ENCODE results near the gene ATP6V1F. TPM values are rescaled to one million over a fixed set of nuclear protein-coding genes. Genes with fewer than 3 reads are reported as not detected.

Gene ATP6V1F
- total and polyA plus RNA-seq, 11 donors = 91.6 to 198 (median 122) TPM

GRCh38 chr7:128889121-128889520, 26.5 kb downstream of the ATP6V1F start:
- 65 to 76% (median 68%) methylated on average over 8 of the region's 8 CpGs for WGBS, 4 donors
- H3K36me3 ChIP-seq = no peaks in the 10 kb centered on the region
- DNase-seq = peak in 2 of 5 donors; percentile 14 to 16
- H3K9me3 ChIP-seq = no peaks in the 10 kb centered on the region
- TF ChIP-seq POLR2A (IDR thresholded peaks at IDR 0.05) (no peak), CTCF (IDR thresholded peaks at IDR 0.05) (no peak)
- H3K4me3 ChIP-seq = no peak overlapping the region
- peaks cover 0 to 21% (median 13%) of the 10 kb centered on the region in 9 donors for H3K27me3 ChIP-seq
- no peak for ATAC-seq
- intact Hi-C loops (cut with DNase I) = loop anchor here in 2 of 10 donors (10.0 kb wide), 2 partner anchors 284 to 414 kb away; partner anchors contain the start of gene METTL2B (in 1 of the 2)
- peaks cover 0 to 11% (median 0%) of the 10 kb centered on the region in 12 donors for H3K4me1 ChIP-seq
- no peak overlapping the region for H3K27ac ChIP-seq

GRCh38 chr7:128890306-128891109, 27.9 kb downstream of the ATP6V1F start:
- ATAC-seq = peak in 2 of 4 donors; percentile 38 to 41
- Histone ChIP-seq H3K9me3 (no peaks in the 10 kb centered on the region), H3K27ac (no peak overlapping the region), H3K36me3 (no peaks in the 10 kb centered on the region), H3K4me3 (peak overlapping the region in 8 of 12 donors; percentile 21 to 46 (median 41)), H3K27me3 (peaks cover 0 to 21% (median 13%) of the 10 kb centered on the region in 9 donors), H3K4me1 (peaks cover 0 to 11% (median 0%) of the 10 kb centered on the region in 12 donors)
- WGBS, 4 donors = 21 to 35% (median 30%) methylated on average over 25 to 67 of the region's 67 CpGs
- intact Hi-C loops (cut with DNase I) = no loop called here
- DNase-seq = peak in 3 of 5 donors; percentile 27 to 73 (median 50)
- no peak for TF ChIP-seq POLR2A (IDR thresholded peaks at IDR 0.05)
- TF ChIP-seq CTCF (IDR thresholded peaks at IDR 0.05) = no peak

GRCh38 chr7:128891110-128891941, 28.7 kb downstream of the ATP6V1F start:
- H3K36me3 ChIP-seq = no peaks in the 10 kb centered on the region
- peak overlapping the region in 8 of 12 donors; percentile 21 to 46 (median 41) for H3K4me3 ChIP-seq
- intact Hi-C loops (cut with DNase I) = no loop called here
- H3K9me3 ChIP-seq = no peaks in the 10 kb centered on the region
- peak in 1 of 4 donors; percentile 8 for ATAC-seq
- peaks cover 0 to 21% (median 13%) of the 10 kb centered on the region in 9 donors for H3K27me3 ChIP-seq
- H3K4me1 ChIP-seq = peaks cover 0 to 11% (median 0%) of the 10 kb centered on the region in 12 donors
- H3K27ac ChIP-seq = no peak overlapping the region
- peak in 3 of 5 donors; percentile 19 to 59 (median 20) for DNase-seq
- 26 to 44% (median 31%) methylated on average over 26 to 41 of the region's 41 CpGs for WGBS, 4 donors
- TF ChIP-seq POLR2A (IDR thresholded peaks at IDR 0.05) (no peak), CTCF (IDR thresholded peaks at IDR 0.05) (no peak)

- WGBS, 4 donors = 80 to 89% (median 83%) methylated on average over 11 of the region's 11 CpGs
- ATAC-seq (no peak), DNase-seq (peak in 1 of 5 donors; percentile 9)
- Histone ChIP-seq H3K4me3 (no peak overlapping the region), H3K36me3 (no peaks in the 10 kb centered on the region), H3K27ac (no peak overlapping the region), H3K9me3 (no peaks in the 10 kb centered on the region), H3K27me3 (peaks cover 0 to 21% (median 13%) of the 10 kb centered on the region in 9 donors), H3K4me1 (peaks cover 0 to 11% (median 0%) of the 10 kb centered on the region in 12 donors)
- intact Hi-C loops (cut with DNase I) = no loop called here
- TF ChIP-seq POLR2A (IDR thresholded peaks at IDR 0.05) (no peak), CTCF (IDR thresholded peaks at IDR 0.05) (no peak)
These were observed 29.2 kb downstream of the ATP6V1F start for GRCh38 chr7:128891942-128892269.
